OCI-LY1 (cell line): ENCODE results near the gene DMBT1.
A peak's percentile ranks its signal among the peaks of the same experiment; 100 is the strongest.

Experiments
- H2AFZ ChIP-seq: fragments of 200-600 bp; sonication (generic), shearing (Covaris generic); 2 replicates; pipeline ENCODE4 v1.6.0; 2014; ENCODE audit warnings: antibody characterized with exemption, mild to moderate bottlenecking, low read length
- H3F3A ChIP-seq: fragments of 200-600 bp; sonication (generic), shearing (Covaris generic); 2 replicates; pipeline ENCODE4 v1.6.0; 2014; ENCODE audit warnings: mild to moderate bottlenecking, antibody characterized with exemption, low read length, moderate library complexity; ENCODE audit not compliant: insufficient read depth
- H3K27ac ChIP-seq: fragments of 200-600 bp; sonication (generic); 2 replicates; pipeline ENCODE4 v1.5.1; 2014; ENCODE audit warnings: low read length, mixed run types, mild to moderate bottlenecking, low read depth; ENCODE audit not compliant: poor library complexity, severe bottlenecking
- H3K27me3 ChIP-seq: fragments of 200-600 bp; sonication (generic); 2 replicates; pipeline ENCODE4 v1.6.0; 2014; ENCODE audit warnings: antibody characterized with exemption, mild to moderate bottlenecking, low read length, moderate library complexity; ENCODE audit not compliant: insufficient read depth
- H3K36me3 ChIP-seq: fragments of 200-600 bp; sonication (generic); 2 replicates; pipeline ENCODE4 v1.6.1; 2014; ENCODE audit warnings: mild to moderate bottlenecking, antibody characterized with exemption, low read length, moderate library complexity, mixed read lengths; ENCODE audit not compliant: insufficient read depth
- H3K4me1 ChIP-seq: fragments of 200-600 bp; sonication (generic); 2 replicates; pipeline ENCODE4 v1.5.1; 2014; ENCODE audit warnings: mild to moderate bottlenecking, low read length, moderate library complexity; ENCODE audit not compliant: insufficient read depth, severe bottlenecking
- H3K4me2 ChIP-seq: fragments of 200-600 bp; sonication (generic), shearing (Covaris generic); 2 replicates; pipeline ENCODE4 v1.6.1; 2014; ENCODE audit warnings: low read length
- H3K4me3 ChIP-seq: fragments of 200-600 bp; sonication (generic); 2 replicates; pipeline ENCODE4 v1.5.1; 2014; ENCODE audit warnings: low read length, low read depth, mild to moderate bottlenecking, mixed read lengths; ENCODE audit not compliant: poor library complexity, severe bottlenecking
- H3K79me2 ChIP-seq: fragments of 200-600 bp; shearing (Covaris generic); 2 replicates; pipeline ENCODE4 v1.6.1; 2016; ENCODE audit warnings: mixed run types, low read length, mixed read lengths; ENCODE audit not compliant: insufficient read depth
- H3K9ac ChIP-seq: fragments of 200-600 bp; sonication (generic), shearing (Covaris generic); 2 replicates; pipeline ENCODE4 v1.6.1; 2014; ENCODE audit warnings: mild to moderate bottlenecking, low read length, mixed read lengths
- H3K9me2 ChIP-seq: fragments of 200-600 bp; sonication (generic), shearing (Covaris generic); 2 replicates; pipeline ENCODE4 v1.6.1; 2014; ENCODE audit warnings: low read depth, mild to moderate bottlenecking, low read length, mixed read lengths
- H3K9me3 ChIP-seq: fragments of 200-600 bp; shearing (Covaris generic); 2 replicates; pipeline ENCODE4 v1.6.1; 2014; ENCODE audit warnings: low read length, mixed read lengths
- H4K20me1 ChIP-seq: fragments of 200-600 bp; sonication (generic), shearing (Covaris generic); 2 replicates; pipeline ENCODE4 v1.6.0; 2016; ENCODE audit warnings: mild to moderate bottlenecking, low read length; ENCODE audit not compliant: insufficient read depth
- EZH2 ChIP-seq: fragments of 200-600 bp; sonication (generic), shearing (Covaris generic); IDR thresholded peaks from 2 replicates; pipeline ENCODE4 v1.8.0; 2017; ENCODE audit warnings: borderline replicate concordance, mixed run types, mild to moderate bottlenecking, antibody characterized with exemption, low read length, moderate library complexity, mixed read lengths
- TF ChIP-seq, protein P1 (sequence below): fragments of 200-600 bp; sonication (generic), shearing (Covaris generic); IDR thresholded peaks from 2 replicates; pipeline ENCODE4 v1.5.1; 2017; ENCODE audit warnings: mild to moderate bottlenecking, antibody characterized with exemption, low read length, moderate library complexity, mixed read lengths

The DMBT1 gene

DNA sequence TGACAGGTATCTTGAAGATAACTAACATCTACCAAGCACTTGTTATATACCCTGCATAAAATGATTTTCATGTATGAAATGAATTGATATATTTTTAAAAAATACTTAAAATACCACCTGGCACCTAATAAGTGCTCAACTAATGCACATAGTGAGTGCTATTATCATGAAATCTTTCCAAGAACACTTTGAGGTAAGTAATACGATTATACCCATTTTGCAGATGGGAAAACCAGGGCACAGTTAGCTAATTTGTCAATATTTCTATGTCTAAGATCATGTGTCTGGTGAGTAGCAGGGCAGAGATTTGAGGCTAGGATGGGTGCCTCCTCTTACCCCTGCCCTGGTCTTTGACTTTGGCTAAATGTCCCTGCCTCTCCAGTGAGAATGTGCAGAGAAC lies 6.1 kb downstream of the DMBT1 start:
- Histone ChIP-seq H3K9me2 (no peaks in the 10 kb centered on the region), H3K27me3 (no peaks in the 10 kb centered on the region), H3K27ac (no peak overlapping the region), H3K9ac (no peak overlapping the region), H3K36me3 (no peaks in the 10 kb centered on the region), H4K20me1 (no peaks in the 10 kb centered on the region), H2AFZ (no peak overlapping the region), H3K4me1 (no peaks in the 10 kb centered on the region), H3K9me3 (no peaks in the 10 kb centered on the region), H3K4me3 (no peak overlapping the region), H3K4me2 (no peak overlapping the region), H3K79me2 (no peaks in the 10 kb centered on the region), H3F3A (no peaks in the 10 kb centered on the region)
- TF ChIP-seq EZH2 = no peak
- TF ChIP-seq, protein P1, sequence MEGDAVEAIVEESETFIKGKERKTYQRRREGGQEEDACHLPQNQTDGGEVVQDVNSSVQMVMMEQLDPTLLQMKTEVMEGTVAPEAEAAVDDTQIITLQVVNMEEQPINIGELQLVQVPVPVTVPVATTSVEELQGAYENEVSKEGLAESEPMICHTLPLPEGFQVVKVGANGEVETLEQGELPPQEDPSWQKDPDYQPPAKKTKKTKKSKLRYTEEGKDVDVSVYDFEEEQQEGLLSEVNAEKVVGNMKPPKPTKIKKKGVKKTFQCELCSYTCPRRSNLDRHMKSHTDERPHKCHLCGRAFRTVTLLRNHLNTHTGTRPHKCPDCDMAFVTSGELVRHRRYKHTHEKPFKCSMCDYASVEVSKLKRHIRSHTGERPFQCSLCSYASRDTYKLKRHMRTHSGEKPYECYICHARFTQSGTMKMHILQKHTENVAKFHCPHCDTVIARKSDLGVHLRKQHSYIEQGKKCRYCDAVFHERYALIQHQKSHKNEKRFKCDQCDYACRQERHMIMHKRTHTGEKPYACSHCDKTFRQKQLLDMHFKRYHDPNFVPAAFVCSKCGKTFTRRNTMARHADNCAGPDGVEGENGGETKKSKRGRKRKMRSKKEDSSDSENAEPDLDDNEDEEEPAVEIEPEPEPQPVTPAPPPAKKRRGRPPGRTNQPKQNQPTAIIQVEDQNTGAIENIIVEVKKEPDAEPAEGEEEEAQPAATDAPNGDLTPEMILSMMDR = no peak

DNA sequence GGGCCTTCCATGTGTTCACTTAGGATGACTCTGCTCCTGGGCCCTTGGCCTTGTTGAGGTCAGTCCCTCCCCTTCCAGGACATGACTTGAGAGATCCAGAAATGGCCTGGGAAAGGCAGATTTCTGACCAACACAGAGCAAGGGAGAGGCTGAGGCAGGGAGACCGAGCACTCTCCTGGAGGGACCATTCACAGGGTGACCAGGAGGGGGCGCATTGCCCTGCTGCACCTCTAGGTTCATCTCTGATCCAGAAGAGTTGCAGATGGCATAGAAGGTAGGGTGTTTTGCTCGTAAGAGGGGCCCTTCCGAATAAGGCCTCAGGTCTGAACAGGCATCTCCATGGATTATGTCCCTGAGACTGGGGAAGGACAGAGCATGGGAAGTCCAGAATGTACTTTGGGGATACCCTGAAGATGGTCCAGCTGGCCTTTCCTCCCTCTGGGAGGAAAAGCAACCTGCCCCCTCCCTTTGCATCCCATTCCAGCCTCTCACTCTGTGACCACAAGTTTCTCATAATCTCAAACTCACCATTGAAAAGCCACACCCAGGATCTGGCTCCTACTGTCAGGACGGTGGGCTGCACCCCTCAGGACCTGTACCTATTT lies 6.6 kb downstream of the DMBT1 start:
- no peaks in the 10 kb centered on the region for H3K9me3 ChIP-seq
- H2AFZ ChIP-seq = no peak overlapping the region
- TF ChIP-seq, protein P1 = peak; percentile 73
- TF ChIP-seq EZH2 = no peak
- no peak overlapping the region for H3K27ac ChIP-seq
- no peaks in the 10 kb centered on the region for H3K79me2 ChIP-seq
- H3K4me1 ChIP-seq = no peaks in the 10 kb centered on the region
- H3K9me2 ChIP-seq = no peaks in the 10 kb centered on the region
- no peak overlapping the region for H3K4me3 ChIP-seq
- H3K36me3 ChIP-seq = no peaks in the 10 kb centered on the region
- H3K4me2 ChIP-seq = no peak overlapping the region
- H3F3A ChIP-seq = no peaks in the 10 kb centered on the region
- no peaks in the 10 kb centered on the region for H3K27me3 ChIP-seq
- no peaks in the 10 kb centered on the region for H4K20me1 ChIP-seq
- H3K9ac ChIP-seq = no peak overlapping the region

DNA sequence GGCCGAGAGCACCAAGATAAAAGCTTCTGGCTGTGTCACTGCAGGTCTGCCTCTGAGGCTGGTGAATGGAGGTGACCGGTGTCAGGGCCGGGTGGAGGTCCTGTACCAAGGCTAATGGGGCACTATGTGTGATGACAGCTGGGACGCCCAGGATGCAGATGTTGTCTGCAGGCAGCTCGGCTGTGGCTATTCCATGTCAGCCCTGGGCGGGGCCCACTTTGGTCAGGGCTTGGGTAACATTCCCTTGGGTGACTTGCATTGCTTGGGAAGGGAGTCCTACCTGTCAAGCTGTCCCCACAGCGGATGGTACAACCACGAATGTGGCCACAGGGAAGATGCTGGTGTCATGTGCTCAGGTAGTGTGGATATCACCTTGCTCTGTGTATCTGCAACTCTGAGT lies 8.0 kb downstream of the DMBT1 start:
- no peaks in the 10 kb centered on the region for H3K79me2 ChIP-seq
- no peaks in the 10 kb centered on the region for H3K36me3 ChIP-seq
- H3K27me3 ChIP-seq = no peaks in the 10 kb centered on the region
- no peaks in the 10 kb centered on the region for H3K9me2 ChIP-seq
- no peaks in the 10 kb centered on the region for H3F3A ChIP-seq
- H3K9me3 ChIP-seq = no peaks in the 10 kb centered on the region
- H3K27ac ChIP-seq = no peak overlapping the region
- no peak for TF ChIP-seq EZH2
- TF ChIP-seq, protein P1 = no peak
- no peak overlapping the region for H3K9ac ChIP-seq
- H3K4me1 ChIP-seq = no peaks in the 10 kb centered on the region
- no peak overlapping the region for H2AFZ ChIP-seq
- H3K4me2 ChIP-seq = no peak overlapping the region
- H3K4me3 ChIP-seq = no peak overlapping the region
- H4K20me1 ChIP-seq = no peaks in the 10 kb centered on the region
